Panc1 (cell line): ENCODE data around the gene GPC6.

Experiments used
- CTCF ChIP-seq: fragments of 450-650 bp; IDR thresholded peaks from 2 replicates; pipeline ENCODE4 v1.5.1; 2017; ENCODE audit warnings: mild to moderate bottlenecking
- SIN3A ChIP-seq: IDR thresholded peaks from 2 replicates; pipeline ENCODE4 v1.6.1; 2012; ENCODE audit warnings: low read depth, mild to moderate bottlenecking, low read length, moderate library complexity, borderline replicate concordance; ENCODE audit not compliant: insufficient read depth

GRCh38 chr13:93744033-93744432 is 517.4 kb downstream of the GPC6 start:
- TF ChIP-seq CTCF (no peak), SIN3A (no peak)
